Stomach (tissue), 4 donors: ENCODE measurements around the gene NRIP1.

Source experiments
- EP300 ChIP-seq: sonication (generic); formaldehyde crosslinking; IDR thresholded peaks from one replicate; pipeline ENCODE4 v1.6.1; 2017; ENCODE audit warnings: antibody characterized with exemption
- POLR2A ChIP-seq, 4 donors: fragments of 450-650 bp; IDR thresholded peaks; one replicate each; pipeline ENCODE4 v1.6.1; 2016; ENCODE audit warnings: antibody characterized with exemption in 4 of 4, control low read depth in 2 of 4, mild to moderate bottlenecking in 1 of 4, moderate library complexity in 1 of 4
- POLR2AphosphoS5 ChIP-seq, 3 donors: sonication (generic); formaldehyde crosslinking; IDR thresholded peaks; one replicate each; pipeline ENCODE4 v1.6.1; 2016; ENCODE audit warnings: antibody characterized with exemption in 3 of 3
- TF ChIP-seq, protein P1 (sequence below), 7 experiments: fragments of 450-650 bp in 4 of 7; fragments of 200-600 bp in 3 of 7; sonication (generic) in 3 of 7; IDR thresholded peaks; one replicate each; pipeline ENCODE4 v1.5.1; 2016 to 2019; ENCODE audit warnings: antibody characterized with exemption in 7 of 7, control low read depth in 2 of 7, mild to moderate bottlenecking in 1 of 7

DNA sequence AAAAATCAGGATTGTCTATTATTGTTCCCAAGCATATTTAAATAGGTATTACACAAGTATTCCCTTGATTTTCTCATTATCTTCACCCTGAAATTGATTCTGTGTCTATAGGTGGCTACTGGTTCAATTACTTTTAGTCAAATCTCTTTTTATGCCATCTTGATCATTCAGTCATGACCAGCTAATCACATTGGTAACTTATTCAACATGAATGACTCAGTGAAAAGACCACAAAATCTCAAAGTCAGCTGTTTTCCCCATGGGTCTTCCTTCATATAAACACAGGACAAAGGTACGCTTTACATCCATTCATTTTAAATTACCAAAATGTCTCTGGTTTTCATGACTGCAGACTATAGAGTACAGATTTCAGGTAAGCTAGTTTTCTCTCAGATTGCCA, 23.7 kb upstream of the NRIP1 start:
- TF ChIP-seq, protein P1, sequence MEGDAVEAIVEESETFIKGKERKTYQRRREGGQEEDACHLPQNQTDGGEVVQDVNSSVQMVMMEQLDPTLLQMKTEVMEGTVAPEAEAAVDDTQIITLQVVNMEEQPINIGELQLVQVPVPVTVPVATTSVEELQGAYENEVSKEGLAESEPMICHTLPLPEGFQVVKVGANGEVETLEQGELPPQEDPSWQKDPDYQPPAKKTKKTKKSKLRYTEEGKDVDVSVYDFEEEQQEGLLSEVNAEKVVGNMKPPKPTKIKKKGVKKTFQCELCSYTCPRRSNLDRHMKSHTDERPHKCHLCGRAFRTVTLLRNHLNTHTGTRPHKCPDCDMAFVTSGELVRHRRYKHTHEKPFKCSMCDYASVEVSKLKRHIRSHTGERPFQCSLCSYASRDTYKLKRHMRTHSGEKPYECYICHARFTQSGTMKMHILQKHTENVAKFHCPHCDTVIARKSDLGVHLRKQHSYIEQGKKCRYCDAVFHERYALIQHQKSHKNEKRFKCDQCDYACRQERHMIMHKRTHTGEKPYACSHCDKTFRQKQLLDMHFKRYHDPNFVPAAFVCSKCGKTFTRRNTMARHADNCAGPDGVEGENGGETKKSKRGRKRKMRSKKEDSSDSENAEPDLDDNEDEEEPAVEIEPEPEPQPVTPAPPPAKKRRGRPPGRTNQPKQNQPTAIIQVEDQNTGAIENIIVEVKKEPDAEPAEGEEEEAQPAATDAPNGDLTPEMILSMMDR (IDR thresholded peaks at IDR 0.05): no peak
- TF ChIP-seq EP300 (no peak), POLR2A (IDR thresholded peaks at IDR 0.05) (no peak), POLR2AphosphoS5 (IDR thresholded peaks at IDR 0.05) (no peak)
